Epithelial cell of esophagus (primary cell): ENCODE results near the gene PERM1.

Experiments used
- DNase-seq: peaks from one replicate; pipeline ENCODE4 v3.0.0; 2010; ENCODE audit warnings: low read depth
- H3K4me3 ChIP-seq: 2 replicates; pipeline ENCODE4 v1.5.1; 2011; ENCODE audit warnings: mild to moderate bottlenecking, low read length, control low read depth
- CTCF ChIP-seq: IDR thresholded peaks from 2 replicates; pipeline ENCODE4 v1.5.1; 2011; ENCODE audit warnings: low read depth, mild to moderate bottlenecking, low read length, control low read depth, inconsistent platforms; ENCODE audit not compliant: insufficient read depth; ENCODE audit errors: missing control alignments

Gene PERM1

GRCh38 chr1:967466-968343 is 14.2 kb downstream of the PERM1 start:
- H3K4me3 ChIP-seq = peak overlapping the region; percentile 75
- DNase-seq = peak; percentile 50

GRCh38 chr1:966704-967300 is 15.1 kb downstream of the PERM1 start:
- peak overlapping the region; percentile 75 for H3K4me3 ChIP-seq
- TF ChIP-seq CTCF = no peak
- peak; percentile 91 for DNase-seq

More at GRCh38 chr1:967466-968343, 14.2 kb downstream of the PERM1 start:
- TF ChIP-seq CTCF = no peak

DNA sequence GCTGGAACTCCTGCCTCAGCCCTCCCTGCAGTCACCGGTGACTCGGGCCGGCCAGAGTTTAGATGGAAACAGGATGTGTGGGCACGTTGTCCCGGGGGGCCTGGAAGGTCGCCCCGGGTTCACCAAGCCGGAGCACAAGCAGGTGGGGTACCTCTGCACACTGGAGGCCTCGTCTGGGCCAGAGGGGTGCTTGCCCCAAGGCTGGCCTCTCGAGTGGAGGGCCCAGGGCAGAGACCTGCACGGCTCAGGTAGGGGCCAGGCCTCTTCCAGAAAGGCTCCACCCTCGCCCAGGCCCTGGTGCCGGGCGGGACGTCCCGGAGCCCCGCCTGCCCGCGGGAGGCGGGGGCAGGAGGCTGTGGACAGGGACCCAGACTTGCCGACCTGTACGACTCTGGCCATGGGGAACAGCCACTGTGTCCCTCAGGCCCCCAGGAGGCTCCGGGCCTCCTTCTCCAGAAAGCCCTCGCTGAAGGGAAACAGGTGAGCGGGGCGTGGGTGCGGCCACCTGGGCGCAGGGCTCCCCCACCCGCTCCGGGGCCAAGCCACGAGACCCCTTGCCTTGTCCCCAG is 15.7 kb downstream of the PERM1 start, which contains the start of gene PLEKHN1:
Gene PLEKHN1, plus strand, starts transcription at position 348 of the 569 bp plus-strand sequence. Its CDS starts 50 bp downstream, at position 398.
- DNase-seq = peak; percentile 85
- TF ChIP-seq CTCF = no peak

DNA sequence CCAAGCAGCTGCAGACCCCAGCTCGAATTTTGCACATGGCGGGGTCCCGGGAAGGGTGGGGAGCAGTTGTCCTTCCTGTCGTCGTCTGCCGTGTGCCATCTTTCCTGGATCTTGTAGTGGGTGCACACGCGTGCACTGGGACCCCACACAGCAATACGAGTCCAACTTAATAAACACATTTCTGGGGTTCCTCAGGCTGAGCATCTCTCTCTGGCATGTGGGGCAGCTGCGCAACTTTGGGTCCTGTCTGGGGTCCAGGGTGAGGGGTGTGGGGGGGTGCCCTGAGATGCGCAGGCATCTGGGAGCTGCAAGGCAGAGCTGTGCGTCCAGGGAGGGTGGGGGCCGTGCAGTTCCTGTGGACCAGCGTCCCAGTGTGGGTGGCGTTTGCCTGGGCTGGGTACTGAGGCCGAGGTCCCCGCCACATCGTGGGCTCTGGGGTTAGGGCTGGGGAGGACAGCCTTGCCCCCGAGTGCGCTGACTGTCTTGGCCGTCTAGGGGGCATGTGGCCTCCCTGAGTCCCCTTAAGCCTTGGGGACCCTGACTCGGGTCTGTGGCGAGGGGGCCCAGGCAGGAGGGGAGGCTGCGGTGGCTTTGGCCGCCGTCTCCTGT is 16.3 kb downstream of the PERM1 start:
- no peak for DNase-seq
- no peak for TF ChIP-seq CTCF
- H3K4me3 ChIP-seq = no peak overlapping the region

More for the DNA sequence above, 15.7 kb downstream of the PERM1 start, which contains the start of gene PLEKHN1:
- peak within 1 kb of the TSS; percentile 75 for H3K4me3 ChIP-seq

DNA sequence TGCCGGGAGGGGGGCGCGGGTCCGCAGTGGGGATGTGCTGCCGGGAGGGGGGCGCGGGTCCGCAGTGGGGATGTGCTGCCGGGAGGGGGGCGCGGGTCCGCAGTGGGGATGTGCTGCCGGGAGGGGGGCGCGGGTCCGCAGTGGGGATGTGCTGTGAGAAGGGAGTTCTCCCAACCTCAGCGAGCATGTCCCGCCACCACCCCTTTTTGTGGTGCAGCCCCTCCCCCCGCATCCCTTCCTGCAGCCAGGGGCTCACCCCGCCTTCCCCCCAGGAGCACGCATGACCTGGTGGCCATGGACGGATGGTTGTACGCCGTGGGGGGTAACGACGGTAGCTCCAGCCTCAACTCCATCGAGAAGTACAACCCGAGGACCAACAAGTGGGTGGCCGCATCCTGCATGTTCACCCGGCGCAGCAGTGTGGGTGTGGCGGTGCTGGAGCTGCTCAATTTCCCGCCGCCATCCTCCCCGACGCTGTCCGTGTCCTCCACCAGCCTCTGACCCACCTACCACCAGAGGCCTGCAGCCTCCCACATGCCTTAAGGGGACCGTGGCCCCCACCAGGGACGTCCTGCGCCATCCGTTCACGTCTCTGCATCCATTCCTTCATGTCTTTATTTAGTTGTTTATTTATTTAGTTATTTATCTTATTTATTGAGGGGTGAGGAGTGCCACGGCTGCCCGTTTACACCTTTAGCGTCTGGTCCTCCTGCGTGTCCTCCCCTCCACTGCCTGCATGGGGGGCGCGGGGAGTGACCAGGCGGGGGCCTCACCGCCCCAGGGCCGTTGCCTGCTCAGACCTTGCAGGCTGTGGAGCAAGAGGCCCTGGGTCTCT is 17.0 kb downstream of the PERM1 start:
- no peak for DNase-seq

More for the DNA sequence above, 17.0 kb downstream of the PERM1 start:
- H3K4me3 ChIP-seq = no peak overlapping the region
- no peak for TF ChIP-seq CTCF
